ENCODE data around the gene SYMPK.
"Not testable (repeated sequence)": the region's sequence is repeated elsewhere in the genome, so short reads cannot be mapped to it uniquely, and the experiment has no call there.

SYMPK gene

DNA sequence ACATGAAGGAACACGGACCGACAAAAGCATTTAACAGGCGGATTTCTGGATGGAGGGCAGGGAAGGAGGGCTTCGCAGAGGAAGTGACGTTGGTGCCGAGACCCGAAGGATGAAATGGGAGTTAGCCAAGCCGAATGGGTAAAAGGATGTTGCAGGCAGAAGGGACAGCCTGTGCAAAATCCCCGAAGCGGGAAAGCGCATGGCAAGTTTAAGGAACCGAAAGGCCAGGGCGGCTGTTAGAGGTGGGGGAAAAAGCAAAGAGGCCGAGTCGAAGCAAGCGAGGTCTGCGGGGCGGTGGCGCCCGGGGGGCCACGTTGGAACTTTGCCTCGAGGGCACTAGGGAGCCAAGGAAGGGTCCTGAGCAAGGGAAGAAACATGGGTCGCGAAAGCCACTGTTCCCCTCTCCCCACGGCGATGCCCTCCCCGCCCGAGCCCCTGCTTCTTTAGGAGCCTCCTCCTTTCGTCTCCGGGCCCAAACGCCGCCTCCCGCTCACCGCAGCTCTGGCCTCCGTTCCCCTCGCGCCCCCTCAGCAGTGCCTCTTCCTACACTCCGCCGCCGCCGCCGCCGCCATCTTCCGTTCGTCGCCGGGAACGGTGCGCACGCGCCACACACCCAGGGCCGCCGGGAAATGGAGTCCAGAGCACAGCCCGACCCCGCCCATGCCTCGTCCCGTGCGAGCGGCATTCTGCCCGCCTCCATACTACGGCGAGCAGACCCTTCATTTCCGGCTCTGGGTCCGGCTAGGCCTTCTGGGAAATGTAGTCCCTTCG, at the start of gene SYMPK:
TSS of gene SYMPK (minus strand) at position 584 of the 771 bp plus-strand sequence. CDS start 8,652 bp downstream, outside the sequence.
- peak; percentile 98 for DNase-seq (ENCODE audit: low read depth)

DNA sequence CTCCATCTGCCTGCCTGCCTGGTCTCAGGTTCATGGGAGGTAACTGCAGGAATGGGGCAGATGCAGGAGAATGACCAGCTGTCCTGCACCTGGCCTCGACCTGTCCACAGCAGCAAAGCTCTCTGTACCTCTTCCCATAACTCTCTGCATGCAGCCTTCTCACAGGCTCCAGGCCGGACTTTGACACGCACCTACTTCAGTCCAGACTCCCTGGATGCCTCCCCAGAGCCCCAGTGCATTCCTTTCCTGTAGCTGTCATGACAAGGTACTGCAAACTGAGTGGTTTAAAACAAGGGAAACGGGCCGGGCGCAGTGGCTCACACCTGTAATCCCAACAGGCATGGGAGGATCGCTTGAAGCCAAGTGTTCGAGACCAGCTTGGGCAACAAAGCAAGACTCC, 48.3 kb upstream of the SYMPK start:
- DNase-seq (ENCODE audit: low read depth): no peak

DNA sequence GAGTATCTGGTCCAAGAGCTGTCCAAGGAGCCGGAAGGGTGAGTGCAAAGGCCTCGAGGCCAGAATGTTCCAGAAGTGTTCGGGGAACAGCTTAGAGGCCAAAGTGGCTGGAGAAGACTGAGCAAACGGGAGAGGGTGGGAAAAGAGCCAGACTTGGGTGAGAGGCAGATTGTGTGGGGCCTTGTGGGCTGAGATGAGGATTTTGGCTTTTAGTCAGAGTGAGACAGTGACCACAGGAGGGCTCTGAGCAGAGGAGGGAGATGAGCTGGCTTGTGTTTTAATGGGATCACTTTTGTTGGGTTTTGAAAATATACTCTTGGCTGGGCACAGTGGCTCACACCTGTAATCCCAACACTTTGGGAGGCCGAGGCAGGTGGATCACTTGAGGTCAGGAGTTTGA, 46.0 kb upstream of the SYMPK start:
- DNase-seq (ENCODE audit: low read depth): peak; percentile 44

GRCh38 chr19:45906221-45906620, 43.3 kb upstream of the SYMPK start:
- DNase-seq (ENCODE audit: low read depth): peak; percentile 61

DNA sequence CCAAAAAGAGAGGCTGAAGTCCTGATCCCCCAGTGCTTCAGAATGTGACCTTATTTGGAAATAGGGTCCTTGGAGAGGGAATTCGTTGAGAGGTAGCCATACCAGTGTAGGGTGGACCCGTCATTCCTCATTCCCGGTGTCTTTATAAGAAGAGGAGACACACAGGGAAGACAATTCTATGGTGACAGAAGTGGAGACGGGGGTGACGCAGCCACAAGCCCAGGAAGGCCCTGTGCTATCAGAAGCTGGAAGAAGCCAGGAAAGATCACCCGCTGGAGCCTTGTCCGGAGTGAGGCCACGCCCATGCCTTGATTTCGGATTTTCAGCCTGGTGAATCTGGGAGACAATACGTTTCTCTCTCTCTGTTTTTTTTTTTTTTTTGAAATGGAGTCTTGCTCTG, 42.1 kb upstream of the SYMPK start:
- no peak for DNase-seq (ENCODE audit: low read depth)

GRCh38 chr19:45902651-45903625, 40.0 kb upstream of the SYMPK start:
- DNase-seq (ENCODE audit: low read depth): peak; percentile 94

DNA sequence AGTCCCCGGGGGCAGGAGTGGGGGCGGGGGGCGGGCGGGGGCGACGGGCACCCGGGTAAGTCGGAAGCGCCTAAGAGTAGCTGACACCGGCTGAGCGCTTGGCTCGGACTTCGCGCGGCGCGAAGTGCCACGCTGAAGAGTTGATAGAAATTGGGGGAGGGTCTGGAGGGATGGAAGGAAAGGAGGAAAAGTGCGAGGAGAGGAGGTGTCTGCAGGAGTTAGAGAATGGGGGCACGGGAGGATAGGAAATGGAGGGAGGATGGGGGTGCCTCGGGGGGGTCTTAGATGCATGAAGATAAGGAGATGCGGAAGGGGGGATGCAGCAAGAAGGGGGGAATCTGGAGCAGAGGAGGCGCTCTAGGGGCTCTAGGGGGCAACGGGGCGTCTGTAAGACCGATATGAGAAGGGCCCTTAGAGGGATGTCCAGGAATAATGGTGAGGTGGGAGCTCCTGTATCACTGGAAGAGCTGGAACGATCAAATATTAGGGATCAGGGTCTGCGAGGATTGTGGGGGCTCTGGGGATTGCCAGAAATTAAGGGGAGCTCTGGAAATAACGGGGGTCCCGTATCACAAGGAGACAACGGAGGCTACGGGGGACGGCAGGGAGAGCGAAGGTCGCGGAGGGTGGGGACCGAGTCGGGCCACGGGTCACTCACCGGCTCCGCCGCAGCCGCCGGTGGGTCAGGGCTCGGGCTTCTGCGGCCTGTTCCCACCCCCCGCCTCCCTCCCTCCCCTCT, 39.1 kb upstream of the SYMPK start, which contains the start of gene MYPOP:
TSS of gene MYPOP (minus strand) at position 702 of the 739 bp plus-strand sequence. CDS start 840 bp downstream, outside the sequence.
- DNase-seq (ENCODE audit: low read depth): peak; percentile 14

GRCh38 chr19:45901432-45901911, 38.5 kb upstream of the SYMPK start:
- DNase-seq (ENCODE audit: low read depth): peak; percentile 23

DNA sequence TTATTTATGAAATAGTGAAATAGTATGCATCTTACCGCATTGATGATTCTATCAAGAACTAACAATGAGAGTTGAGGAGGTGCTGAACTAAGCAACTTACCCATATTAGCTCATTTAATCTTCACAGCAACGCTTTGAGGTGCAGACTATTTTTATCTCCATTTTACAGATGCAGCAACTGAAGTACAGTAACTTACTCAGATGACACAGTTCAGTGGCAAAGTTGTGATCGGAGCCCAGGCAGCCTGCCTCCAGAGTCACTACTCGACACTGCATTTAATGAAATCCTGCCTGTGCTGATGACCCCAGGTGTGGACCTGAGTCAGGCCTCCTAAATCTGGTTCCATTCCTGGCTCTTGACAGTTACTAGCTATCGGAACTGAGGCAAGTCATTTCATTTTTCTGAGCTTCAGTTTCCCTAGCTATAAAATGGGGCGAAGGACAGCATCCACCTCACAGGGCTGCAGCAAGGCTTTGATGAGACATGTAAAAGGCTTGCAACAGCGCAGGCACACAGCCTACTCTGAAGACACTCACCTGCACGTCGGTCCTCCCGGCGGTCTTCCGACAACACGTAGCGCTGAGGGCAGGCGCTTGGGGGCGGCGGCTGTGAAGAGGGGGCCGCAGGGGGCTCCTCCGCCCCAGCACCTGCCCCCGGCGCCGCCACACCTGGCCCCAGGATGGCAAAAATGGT, 37.9 kb upstream of the SYMPK start:
- no peak for DNase-seq (ENCODE audit: low read depth)

- no peak for DNase-seq (ENCODE audit: low read depth)
These were observed 37.1 kb upstream of the SYMPK start for GRCh38 chr19:45899919-45900589.

GRCh38 chr19:45899253-45899652, 36.3 kb upstream of the SYMPK start:
- no peak for DNase-seq (ENCODE audit: low read depth)

DNA sequence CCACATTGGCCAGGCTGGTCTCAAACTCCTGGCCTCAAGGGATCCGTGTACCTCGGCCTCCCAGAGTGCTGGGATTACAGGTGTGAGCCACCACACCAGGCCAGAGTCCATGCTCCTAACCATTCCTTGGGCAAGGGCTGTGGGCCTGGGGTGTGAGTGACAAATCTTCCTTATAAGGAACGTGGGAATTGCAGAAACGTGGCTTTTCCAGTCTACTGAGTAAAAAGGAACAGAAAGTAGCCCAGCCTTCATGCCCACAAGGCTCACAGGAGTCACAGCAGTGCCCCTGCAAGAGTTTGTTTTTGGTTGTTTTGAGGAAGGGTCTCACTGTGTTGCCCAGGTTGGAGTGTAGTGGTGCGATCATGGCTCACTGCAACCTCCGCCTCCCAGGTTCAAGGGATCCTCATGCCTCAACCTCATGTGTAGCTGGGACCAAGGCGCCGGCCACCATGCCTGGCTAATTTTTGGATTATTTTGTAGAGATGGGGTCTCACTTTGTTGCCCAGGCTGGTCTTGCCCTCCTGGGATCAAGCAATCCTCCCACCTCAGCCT, 34.4 kb upstream of the SYMPK start:
- no peak for DNase-seq (ENCODE audit: low read depth)

GRCh38 chr19:45895983-45896599, 33.1 kb upstream of the SYMPK start:
- not testable (repeated sequence) for DNase-seq (ENCODE audit: low read depth)

- no peak for DNase-seq (ENCODE audit: low read depth)
These were observed 32.6 kb upstream of the SYMPK start for GRCh38 chr19:45895519-45895972.

GRCh38 chr19:45890877-45891276, 27.9 kb upstream of the SYMPK start:
- no peak for DNase-seq (ENCODE audit: low read depth)

GRCh38 chr19:45889210-45889885, 26.4 kb upstream of the SYMPK start:
- no peak for DNase-seq (ENCODE audit: low read depth)

GRCh38 chr19:45887200-45887710, 24.3 kb upstream of the SYMPK start:
- DNase-seq (ENCODE audit: low read depth): no peak

- peak; percentile 94 for DNase-seq (ENCODE audit: low read depth)
These were observed 23.7 kb upstream of the SYMPK start for GRCh38 chr19:45886427-45887199.
